HEK293T (cell line): ENCODE results near the gene ME3.

Experiments
- CTBP1 ChIP-seq: fragments of 450-650 bp; IDR thresholded peaks from 2 replicates; pipeline ENCODE4 v1.6.1; 2016; ENCODE audit warnings: borderline replicate concordance
- FOXK2 ChIP-seq: fragments of 450-650 bp; IDR thresholded peaks from 2 replicates; pipeline ENCODE4 v1.6.1; 2016; ENCODE audit warnings: mild to moderate bottlenecking
- FOXM1 ChIP-seq: fragments of 450-650 bp; IDR thresholded peaks from 2 replicates; pipeline ENCODE4 v1.6.1; 2017; ENCODE audit warnings: mild to moderate bottlenecking, borderline replicate concordance
- NFRKB ChIP-seq: fragments of 450-650 bp; IDR thresholded peaks from 2 replicates; pipeline ENCODE4 v1.6.1; 2016; ENCODE audit warnings: mild to moderate bottlenecking, moderate library complexity
- SP1 ChIP-seq: fragments of 450-650 bp; IDR thresholded peaks from 2 replicates; pipeline ENCODE4 v1.6.1; 2017

GRCh38 chr11:86506235-86506634, 166.2 kb downstream of the ME3 start:
- no peak for TF ChIP-seq FOXM1
- TF ChIP-seq SP1 = no peak
- no peak for TF ChIP-seq NFRKB
- TF ChIP-seq FOXK2 = no peak
- TF ChIP-seq CTBP1 = no peak
